22Rv1 (cell line): ENCODE data around the gene ADIRF.

ENCODE experiments used
- CTCF ChIP-seq: fragments of 450-650 bp; IDR thresholded peaks from 2 replicates; pipeline ENCODE4 v1.5.1; 2017; ENCODE audit warnings: mild to moderate bottlenecking
- ZFX ChIP-seq: fragments of 450-650 bp; IDR thresholded peaks from 2 replicates; pipeline ENCODE4 v1.6.1; 2017; ENCODE audit warnings: antibody characterized with exemption, borderline replicate concordance

GRCh38 chr10:86971232-86971991 lies 3.1 kb downstream of the ADIRF start:
- TF ChIP-seq CTCF (no peak), ZFX (no peak)
